HG03097 (cell line): ENCODE measurements around the gene TMEM179.
"Not testable (repeated sequence)": the region's sequence is repeated elsewhere in the genome, so short reads cannot be mapped to it uniquely, and the experiment has no call there.

Experiments used
- ATAC-seq: cut with Tn5 transposase; IDR thresholded peaks from one replicate; pipeline ENCODE4 v1.9.1; 2021; ENCODE audit not compliant: unreplicated experiment, low FRiP score

The TMEM179 gene

DNA sequence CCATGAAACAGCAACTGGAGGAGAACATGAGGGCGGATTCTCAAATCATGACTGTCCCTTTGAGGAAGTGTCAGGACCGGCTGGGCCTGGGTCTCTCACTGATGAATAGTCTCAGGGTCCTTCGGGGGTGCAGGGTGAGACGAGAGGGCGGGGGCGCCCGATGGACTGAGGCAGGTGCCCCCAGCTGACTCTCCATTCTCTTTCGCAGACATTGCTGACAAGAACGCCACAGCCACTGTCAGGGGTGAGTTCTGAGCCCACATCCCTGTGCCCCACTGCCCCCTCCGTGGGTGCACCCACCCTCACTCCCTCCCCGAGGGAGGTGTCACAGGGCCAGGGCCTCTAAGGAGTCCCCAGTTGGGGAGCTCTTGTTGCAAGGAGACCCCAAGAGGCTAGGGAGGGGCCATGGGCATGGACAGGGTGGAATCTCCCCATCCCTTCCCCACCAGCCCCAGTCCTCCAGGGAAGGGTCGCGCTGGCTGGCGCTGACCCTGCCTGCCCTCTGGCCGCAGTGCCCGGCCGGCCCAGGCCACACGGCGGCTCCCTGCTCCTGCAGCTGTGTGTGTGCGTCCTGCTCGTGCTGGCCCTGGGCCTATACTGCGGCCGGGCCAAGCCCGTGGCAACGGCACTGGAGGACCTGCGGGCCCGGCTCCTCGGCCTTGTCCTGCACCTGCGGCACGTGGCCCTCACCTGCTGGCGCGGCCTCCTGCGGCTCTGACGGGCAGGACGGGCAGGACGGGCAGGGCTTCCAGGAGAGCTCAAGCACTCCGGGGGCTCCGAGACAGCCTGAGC lies 16.3 kb downstream of the TMEM179 start:
- no peak for ATAC-seq

DNA sequence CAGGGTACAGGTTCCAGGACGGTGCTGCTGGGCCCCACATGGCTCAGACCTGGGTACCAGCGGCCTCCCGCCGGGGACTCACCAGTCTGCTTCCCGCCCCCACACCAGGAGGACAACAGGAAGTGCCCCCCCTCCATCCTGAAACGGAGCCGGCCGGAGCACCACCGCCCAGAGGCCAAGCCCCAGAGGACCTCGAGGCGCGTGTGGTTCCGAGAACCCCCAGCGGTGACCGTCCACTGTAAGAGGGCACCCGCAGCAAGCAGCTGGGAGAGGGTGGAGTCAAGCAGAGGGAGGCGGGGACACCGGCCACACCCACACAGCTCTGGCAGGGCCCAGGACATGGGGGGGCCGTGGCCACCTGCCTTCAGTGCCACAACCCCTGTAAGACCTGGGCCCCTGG lies 16.9 kb downstream of the TMEM179 start:
- no peak for ATAC-seq

DNA sequence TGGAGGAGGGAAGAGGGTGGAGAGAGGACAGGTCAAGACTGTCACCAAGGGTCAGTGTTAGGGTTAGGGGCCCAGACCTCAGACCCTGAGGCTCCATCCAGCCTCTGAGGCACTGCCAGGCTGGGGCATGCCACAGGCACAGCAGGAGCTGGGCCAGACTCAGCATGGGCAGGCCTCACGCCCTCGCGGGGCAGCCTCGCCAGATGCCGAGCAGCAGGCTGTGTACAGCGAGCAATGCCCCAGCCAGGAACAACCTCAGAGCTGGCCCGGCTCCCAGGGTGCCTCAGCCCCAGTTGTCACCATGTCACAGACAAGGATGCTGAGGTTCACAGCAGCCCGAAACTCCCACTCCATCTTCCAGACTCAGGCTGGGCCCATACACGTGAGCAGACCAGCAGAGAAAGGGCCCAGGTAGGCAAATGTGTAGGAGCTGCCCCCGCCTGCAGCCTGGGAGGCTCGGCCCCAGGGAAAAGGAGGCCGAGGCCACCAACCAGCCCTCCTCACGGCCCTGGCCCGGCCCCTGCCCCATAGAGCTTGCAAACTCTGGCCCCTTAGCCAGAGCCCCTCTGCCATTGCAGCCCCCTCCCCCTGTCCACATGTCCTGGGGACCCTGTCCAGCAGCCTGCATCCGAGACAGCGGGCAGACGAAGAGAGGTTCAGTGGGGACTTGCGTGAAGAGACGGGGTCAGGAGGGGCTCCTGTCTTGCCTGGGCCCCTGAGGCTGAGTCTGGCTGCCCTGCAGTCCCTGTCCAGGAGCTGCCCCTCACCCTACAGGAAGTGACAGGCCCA lies 17.5 kb downstream of the TMEM179 start:
- ATAC-seq: no peak

DNA sequence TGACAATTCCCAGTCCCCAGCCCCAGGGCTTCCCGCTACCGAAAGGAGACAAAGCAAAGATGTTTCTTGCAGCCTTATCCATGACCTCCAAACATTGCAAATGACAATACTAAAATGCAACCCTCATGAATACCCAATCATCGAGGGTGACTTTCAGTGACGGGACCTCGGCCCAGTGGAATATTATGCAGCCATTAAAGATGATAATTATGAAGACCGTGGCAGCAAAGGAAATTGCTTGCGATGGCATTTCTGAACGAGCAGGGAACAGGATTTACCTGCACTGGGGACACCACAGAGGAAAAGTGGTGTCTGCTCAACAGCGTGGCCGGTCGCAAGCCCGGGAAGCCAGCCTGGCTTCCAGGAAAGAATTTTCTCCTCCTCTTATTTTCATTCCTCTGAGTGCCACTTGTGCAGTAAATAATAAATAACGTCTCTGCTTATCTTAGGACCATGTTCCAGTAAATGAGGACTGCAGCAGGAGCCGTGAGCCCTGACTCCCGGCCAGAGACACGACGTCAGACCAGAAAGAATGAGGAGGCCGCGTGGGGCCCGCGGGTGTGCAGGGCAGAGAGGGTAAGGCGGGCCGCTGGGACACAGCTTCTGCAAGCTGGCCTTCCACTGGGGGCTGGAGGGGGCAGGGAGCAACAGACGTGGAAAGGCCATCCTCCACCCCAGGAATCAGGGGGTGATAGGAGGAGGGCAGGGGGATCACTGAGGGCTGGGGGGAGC lies 18.4 kb downstream of the TMEM179 start:
- no peak for ATAC-seq

DNA sequence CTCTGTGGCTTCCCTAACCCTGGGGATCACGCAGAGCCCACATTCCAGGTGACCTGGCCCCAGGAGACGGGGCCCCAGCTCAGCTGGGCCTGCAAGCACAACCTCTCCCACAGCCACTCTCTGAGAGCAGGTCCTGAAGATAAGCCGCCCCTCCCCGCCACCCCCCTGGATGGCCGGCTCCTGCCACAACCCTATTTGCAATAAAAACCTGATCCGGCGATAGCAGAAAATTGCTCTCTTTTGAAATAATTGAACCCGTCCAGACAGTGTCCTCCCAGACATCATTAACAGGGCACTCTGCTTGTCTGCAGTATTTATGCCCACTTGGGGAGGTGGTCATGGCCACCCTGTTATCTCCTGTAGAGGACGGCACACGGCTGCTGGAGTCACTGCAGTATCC lies 20.0 kb downstream of the TMEM179 start:
- no peak for ATAC-seq

DNA sequence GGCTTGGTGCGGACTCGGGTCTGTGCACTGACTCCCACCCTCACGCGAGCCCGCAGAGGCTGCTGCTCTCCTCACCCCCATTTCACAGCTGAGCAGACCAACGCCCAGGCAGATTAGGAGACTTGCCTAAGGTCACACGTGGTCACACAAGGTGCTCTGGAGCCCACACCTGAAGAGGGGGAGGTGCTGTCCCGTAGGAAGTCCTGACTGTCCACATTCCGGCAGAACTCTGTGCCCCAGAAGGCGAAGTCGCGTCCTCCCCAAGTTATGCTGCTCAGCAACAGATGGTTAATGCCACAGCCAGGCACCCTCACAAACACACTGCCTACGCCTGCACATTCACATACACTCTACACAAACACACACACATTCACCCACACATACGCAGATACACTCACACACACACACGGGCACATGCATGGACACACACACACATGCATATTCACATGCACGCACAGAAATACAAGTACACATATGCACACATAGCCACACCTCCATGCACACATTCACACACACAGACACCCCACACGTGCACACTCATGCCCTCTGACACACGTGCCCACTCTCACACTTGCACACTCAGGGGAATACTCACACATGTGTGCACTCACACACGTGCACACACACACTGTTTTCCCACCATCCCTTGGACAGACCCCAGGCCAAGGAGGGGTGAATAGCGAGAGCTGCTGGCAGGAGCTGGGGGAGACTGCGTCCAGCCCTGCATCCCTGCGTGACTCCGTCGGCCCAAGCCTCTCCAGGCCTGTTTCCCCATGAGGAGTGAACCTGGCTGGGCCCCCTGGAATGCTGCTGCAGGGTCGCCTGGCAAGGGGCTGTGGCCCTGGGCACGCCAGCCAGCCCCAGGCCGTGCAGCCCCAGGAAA lies 20.9 kb downstream of the TMEM179 start:
- no peak for ATAC-seq

DNA sequence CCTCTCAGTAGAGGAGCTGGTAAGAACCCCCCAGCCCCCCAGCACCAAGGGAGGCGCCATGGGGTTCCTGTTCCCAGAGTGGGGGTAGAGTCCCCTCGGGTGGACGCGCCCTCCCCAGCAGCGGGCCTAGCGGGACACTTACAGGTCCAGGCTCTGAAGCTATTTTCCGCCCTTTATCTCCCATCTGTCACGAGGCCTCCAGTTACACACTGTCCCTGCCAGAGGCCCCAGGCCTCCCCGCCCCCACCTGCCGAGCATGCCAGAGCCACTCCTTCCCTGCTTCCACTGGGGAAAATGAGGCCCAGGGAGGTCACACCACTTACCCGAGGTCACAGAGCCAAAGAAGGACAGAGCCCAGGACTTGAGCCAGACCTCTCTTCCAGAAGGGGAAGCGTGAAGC lies 21.9 kb downstream of the TMEM179 start:
- ATAC-seq: no peak

DNA sequence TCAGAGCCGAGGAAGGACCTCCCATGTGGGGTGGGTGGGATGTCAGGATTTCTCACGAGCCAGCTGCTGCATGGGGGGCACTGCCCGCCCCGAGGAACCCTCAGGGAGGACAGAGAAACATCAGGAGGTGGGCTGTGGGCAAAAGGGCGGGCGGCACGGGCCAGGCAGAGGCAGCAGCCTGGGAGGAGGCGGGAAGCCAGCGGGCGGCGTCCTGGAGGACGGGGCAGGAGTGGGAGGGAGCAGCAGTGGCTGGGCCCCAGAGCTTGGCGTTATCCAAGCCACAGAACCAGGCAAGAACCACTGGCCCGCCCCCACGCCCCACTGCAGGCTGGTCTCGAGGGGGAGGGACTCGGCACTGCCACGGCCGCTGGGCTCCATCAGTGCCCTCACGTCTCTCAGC lies 22.6 kb downstream of the TMEM179 start:
- ATAC-seq: no peak

DNA sequence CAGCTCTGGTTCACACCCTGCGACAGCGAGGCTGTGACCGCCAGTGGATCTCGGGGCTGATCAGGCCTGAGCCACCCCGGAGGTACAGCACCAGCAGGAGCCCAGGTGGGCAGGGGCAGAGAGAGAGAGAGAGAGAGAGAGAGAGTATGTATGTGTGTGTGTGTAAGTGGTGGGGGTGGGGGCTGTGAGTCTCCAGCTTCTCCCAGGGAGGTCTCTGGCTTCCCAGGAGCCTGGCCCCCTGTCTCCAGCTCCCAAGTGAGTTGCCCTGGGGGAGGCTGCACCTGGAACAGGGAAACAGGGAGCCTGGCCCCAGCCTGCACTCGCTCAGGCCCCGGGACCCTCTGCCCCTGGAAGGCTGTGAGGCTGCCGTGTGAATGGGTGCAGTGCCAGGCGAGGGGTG lies 23.1 kb downstream of the TMEM179 start:
- ATAC-seq: no peak

DNA sequence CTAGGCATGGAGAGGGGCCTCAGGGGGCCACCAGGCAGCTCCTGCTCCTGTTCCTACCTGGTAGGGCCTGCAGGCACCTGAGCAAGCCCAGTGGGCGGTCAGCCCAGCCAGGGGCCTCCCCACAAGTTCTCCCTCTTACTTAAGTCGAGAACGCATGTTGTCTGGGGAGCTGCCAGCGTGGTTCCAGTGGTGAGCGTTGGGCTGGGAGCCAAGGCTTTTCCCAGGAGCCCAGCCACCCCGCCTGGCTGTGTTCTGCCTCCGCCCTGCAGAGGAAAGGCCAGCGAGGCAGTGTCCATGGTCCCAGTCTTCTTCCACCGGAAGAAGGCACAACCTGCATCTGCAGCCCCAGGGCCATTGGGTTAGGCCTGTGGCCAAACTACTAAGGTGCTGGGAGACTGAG lies 23.6 kb downstream of the TMEM179 start:
- ATAC-seq: no peak

DNA sequence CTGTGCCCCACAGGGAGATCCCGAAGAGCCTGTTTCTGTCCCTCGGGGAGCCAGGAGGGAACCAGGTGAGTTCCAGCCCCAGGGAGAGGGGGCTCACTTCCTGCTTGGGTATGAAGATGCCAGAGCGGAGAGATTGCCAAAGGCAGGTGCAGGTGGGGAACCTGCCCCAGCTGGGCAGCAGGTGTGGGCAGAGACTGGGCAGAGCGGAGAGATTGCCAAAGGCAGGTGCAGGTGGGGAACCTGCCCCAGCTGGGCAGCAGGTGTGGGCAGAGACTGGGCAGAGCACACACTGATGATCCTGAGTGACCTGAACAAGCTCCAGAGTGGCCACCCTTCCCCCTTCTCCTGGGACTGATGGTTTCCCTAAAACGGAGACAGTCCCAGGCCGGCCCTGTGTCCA lies 24.6 kb downstream of the TMEM179 start:
- ATAC-seq: not testable (repeated sequence)

DNA sequence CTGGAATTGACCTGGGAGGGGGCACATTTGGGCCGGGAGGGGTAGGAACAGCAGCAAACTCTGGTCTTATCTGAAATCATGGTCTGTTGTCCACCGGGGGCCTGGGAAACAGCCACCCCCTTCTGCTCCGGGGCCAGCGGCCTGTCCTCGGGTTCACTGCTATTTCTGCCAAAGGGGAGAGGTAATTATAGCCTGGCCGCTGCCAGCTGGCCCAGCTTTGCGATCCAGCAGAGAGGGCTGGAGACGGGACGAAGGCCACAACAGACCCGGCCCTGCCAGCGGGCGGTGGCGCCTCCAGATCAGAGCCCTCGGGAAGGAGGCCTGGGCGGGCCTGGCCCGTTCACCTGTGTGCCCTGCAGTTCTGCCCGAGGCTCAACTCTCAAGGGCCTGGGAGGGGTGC lies 25.1 kb downstream of the TMEM179 start, which contains the start of gene C14orf180:
Gene C14orf180, plus strand, starts transcription at position 258 of the 400 bp plus-strand sequence. CDS start 6,667 bp downstream, outside the sequence.
- ATAC-seq: no peak

DNA sequence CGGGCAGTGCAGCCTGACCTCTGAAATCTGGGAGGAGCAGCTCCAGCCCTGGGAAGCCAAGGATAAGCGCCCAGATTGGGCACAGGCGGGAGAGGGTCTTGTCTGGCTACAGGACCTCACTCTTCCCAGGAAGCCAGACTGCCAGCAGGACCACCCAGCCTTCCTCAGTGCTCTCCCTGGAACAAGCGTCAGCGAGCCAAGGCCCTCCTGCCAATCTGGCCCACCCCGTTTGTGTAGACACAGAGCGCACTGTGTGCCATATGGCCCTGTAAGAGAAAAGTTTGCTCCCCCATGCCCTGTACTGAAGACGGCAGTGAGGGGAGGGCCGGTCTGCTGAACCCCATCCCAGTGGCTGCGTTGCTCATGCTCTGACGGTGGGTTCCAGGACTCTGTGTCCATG lies 26.3 kb downstream of the TMEM179 start:
- no peak for ATAC-seq

DNA sequence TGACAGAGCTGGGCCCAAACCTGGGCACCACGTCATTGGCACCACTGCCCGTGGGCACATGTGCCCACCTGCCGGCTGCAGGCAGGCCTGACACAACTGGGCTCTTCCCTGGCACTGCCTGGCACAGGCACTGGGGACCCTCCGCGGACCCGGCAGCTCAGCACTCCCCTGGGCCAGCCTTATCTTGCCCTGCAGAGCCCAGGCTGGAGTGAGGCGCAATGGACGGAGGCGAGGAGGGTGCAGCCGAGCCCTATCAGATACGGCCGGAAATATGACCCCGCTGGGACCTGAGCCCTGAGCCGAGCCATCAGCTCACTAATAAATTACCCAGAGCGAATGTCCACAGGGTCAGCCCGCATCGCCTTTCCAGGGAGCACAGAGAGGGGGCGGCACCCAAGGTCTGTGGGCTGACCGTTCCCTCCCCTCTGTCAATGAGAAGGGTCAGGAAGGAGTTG lies 26.7 kb downstream of the TMEM179 start:
- no peak for ATAC-seq

DNA sequence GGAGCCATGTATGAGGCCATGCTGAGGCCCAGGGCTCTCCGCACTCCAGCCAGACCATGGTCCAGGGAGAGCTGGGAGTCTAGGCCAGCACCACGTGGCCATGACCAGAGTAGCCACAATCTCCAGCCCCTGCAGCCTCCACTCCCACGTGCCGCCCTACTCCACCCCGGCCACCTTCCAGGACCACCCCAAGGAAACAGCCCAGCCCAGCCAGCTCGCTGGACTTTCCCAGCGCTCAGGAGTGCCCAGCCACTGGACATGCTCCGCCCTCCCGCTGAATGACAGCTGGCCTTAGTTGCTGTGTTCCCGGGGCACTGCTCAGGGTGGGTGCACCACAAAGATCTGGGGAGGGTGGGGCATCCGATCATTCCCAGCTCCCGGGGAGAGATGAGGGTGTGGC lies 27.1 kb downstream of the TMEM179 start:
- no peak for ATAC-seq

DNA sequence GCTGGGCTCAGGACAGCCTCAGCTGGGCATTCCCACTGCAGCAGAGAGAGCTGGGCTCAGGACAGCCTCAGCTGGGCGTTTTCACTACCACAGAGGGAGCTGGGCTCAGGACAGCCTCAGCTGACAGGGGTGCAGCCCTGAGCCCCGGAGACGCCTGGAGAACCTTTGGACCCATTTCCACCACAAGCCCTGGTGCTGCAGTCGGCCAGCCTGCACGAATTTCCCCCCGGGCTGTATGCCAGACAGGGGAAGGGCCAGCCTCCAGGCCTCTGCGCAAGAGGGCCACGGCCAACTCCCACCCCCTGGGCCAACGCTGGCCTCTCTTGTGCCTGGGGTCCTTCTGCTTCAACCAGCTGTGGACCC lies 27.6 kb downstream of the TMEM179 start:
- no peak for ATAC-seq

DNA sequence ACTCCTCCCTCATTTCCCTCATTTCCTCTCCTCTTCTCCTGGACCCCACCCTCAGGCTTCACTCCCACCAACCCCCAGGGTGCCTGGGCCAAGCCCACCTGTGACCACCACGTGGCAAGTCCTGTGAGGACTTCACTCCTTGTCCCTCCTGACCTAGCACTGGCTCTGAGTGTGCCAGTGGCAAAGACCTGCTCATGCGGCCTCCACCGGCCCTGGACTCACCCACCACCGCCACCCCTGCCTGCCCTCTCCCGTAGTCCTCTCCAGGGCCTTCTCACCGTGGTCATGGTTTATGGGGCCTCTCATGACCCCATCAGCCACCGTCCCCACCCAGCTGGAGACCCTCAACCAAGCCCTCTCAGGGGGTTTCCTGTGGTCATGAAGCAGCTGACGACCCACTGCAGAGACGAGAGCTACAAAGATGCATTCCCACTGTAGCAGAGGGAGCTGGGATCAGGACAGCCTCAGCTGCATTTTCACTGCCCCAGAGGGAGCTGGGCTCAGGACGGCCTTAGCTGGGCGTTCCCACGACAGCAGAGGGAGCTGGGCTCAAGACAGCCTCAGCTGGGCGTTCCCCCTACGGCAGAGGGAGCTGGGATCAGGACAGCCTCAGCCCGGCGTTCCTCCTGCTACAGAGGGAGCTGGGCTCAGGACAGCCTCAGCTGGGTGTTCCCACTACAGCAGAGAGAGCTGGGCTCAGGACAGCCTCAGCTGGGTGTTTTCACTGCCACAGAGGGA lies 28.2 kb downstream of the TMEM179 start:
- ATAC-seq: no peak

DNA sequence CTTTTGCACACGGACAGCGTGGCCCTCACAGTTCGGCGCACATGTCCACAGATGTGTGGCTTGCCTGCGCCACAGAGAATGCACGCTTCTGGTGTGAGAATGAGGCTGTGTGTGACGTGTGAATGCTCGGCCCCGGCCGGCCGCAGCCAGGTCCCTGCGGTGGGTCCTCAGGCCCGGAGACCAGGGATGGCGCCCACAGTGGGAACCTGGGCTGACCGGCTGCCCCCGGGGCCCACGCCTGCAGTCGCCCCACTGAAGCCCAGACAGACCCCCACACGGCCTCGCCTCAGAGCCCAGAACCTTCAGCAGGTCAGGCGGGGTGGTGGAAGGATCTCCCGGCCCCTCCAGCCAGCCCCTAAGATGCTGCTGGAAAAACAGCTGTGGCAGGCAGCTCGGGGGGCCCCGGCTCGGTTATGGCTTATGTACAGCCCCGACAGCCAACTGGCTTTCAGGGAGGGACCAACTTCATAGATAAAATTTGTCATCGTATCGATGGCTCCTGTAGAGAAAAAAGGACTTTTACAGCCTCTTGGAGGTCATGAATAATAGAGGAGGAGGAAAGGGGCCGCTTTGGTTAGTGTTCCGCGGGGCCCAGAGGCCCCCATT lies 29.5 kb downstream of the TMEM179 start:
- no peak for ATAC-seq

DNA sequence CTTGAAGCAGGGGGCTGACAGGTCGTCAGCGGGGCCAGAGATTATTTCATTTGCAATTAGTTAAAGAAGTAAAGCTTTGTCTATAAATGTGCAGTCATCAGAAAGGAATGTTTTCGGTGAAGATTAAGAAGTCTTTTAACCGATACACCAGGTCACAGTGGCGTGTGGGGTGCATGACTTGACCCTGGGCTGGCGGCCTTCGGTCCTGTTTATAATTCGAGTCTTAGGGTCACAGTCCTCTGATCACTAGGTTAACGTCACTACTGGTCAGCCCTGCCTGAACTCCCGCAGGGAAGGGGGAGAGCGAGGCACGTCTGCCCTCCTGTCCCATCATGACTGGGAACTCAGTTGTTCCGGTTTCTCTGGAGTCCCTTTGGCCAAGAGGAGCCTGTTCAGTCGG lies 30.0 kb downstream of the TMEM179 start:
- ATAC-seq: no peak
